IMR-90 (cell line): ENCODE measurements around the gene TRHDE.
A peak's percentile ranks its signal among the peaks of the same experiment; 100 is the strongest.

ENCODE experiments used
- CHD1 ChIP-seq: IDR thresholded peaks from 2 replicates; pipeline ENCODE4 v1.6.1; 2012; ENCODE audit warnings: low read depth, low read length, improper control_type of control experiment
- CTCF ChIP-seq: conservative IDR thresholded peaks from 2 replicates; pipeline ENCODE4 v1.5.1; 2012; ENCODE audit warnings: mild to moderate bottlenecking, low read depth, low read length, improper control_type of control experiment
- MAFK ChIP-seq: IDR thresholded peaks from 2 replicates; pipeline ENCODE4 v1.6.1; 2012; ENCODE audit warnings: low read depth, low read length, improper control_type of control experiment
- POLR2A ChIP-seq: IDR thresholded peaks from 2 replicates; pipeline ENCODE4 v1.6.1; 2012; ENCODE audit warnings: mild to moderate bottlenecking, low read depth, low read length
- RAD21 ChIP-seq: IDR thresholded peaks from 2 replicates; pipeline ENCODE4 v1.6.1; 2012; ENCODE audit warnings: low read length, improper control_type of control experiment
- TF ChIP-seq, protein P1 (sequence below): fragments of 150-350 bp; IDR thresholded peaks from 2 replicates; pipeline ENCODE4 v1.6.1; 2016; ENCODE audit warnings: low read depth, mild to moderate bottlenecking, low read length, moderate library complexity, borderline replicate concordance

- TF ChIP-seq POLR2A (0 out of 2 replicates have a peak, but pooled peaks have one; percentile 41), CTCF (peak; percentile 31; the same call in 1 of the 2 replicates), MAFK (no peak), CHD1 (0 out of 2 replicates have a peak, but pooled peaks have one; percentile 34), RAD21 (peak; percentile 21; the same call in 1 of the 2 replicates)
- TF ChIP-seq, protein P1, sequence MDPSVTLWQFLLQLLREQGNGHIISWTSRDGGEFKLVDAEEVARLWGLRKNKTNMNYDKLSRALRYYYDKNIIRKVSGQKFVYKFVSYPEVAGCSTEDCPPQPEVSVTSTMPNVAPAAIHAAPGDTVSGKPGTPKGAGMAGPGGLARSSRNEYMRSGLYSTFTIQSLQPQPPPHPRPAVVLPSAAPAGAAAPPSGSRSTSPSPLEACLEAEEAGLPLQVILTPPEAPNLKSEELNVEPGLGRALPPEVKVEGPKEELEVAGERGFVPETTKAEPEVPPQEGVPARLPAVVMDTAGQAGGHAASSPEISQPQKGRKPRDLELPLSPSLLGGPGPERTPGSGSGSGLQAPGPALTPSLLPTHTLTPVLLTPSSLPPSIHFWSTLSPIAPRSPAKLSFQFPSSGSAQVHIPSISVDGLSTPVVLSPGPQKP, result no peak
Measured at GRCh38 chr12:72272731-72273498, 745 bp downstream of the TRHDE start.
